ENCODE measurements around the gene SCGB1A1. TPM values are rescaled to one million over a fixed set of nuclear protein-coding genes. Genes with fewer than 3 reads are reported as not detected.

Gene SCGB1A1
- total RNA-seq, 1 donor from 2014 or later: 3.1 TPM

- DNase-seq (ENCODE audit: low spot score, unreplicated experiment): no peak
- TF ChIP-seq, protein P1, sequence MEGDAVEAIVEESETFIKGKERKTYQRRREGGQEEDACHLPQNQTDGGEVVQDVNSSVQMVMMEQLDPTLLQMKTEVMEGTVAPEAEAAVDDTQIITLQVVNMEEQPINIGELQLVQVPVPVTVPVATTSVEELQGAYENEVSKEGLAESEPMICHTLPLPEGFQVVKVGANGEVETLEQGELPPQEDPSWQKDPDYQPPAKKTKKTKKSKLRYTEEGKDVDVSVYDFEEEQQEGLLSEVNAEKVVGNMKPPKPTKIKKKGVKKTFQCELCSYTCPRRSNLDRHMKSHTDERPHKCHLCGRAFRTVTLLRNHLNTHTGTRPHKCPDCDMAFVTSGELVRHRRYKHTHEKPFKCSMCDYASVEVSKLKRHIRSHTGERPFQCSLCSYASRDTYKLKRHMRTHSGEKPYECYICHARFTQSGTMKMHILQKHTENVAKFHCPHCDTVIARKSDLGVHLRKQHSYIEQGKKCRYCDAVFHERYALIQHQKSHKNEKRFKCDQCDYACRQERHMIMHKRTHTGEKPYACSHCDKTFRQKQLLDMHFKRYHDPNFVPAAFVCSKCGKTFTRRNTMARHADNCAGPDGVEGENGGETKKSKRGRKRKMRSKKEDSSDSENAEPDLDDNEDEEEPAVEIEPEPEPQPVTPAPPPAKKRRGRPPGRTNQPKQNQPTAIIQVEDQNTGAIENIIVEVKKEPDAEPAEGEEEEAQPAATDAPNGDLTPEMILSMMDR (IDR thresholded peaks at IDR 0.05; ENCODE audit: unreplicated experiment): no peak
- H3K27ac Mint-ChIP-seq: no peak overlapping the region
- H3K27me3 Mint-ChIP-seq: no peaks in the 10 kb centered on the region
- H3K36me3 Mint-ChIP-seq (ENCODE audit: insufficient read depth): no peaks in the 10 kb centered on the region
- H3K4me1 Mint-ChIP-seq (ENCODE audit: low read depth): peaks cover 8% of the 10 kb centered on the region
- H3K4me3 Mint-ChIP-seq (ENCODE audit: low read depth): no peak overlapping the region
- no peaks in the 10 kb centered on the region for H3K9me3 Mint-ChIP-seq (ENCODE audit: low read depth)
Measured at GRCh38 chr11:62435846-62436660, 17.2 kb downstream of the SCGB1A1 start.

DNA sequence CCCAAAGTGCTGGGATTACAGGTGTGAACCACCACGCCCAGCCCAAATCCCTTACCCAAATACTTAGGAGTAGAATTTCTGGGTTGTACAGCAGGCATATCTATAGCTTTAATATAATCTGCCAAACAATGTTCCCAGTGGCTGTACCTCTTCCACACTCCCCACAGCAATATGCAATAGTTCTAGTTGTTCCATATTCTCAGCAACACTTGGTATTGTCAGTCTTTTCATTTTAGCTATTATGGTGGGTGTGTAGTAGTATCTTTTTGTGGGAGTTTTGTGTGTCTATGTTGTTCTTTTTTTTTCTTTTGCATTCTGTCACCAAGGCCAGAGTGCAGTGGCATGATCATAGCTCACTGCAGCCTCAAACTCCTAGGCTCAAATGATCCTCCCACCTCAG is 18.8 kb downstream of the SCGB1A1 start:
- TF ChIP-seq, protein P1 (IDR thresholded peaks at IDR 0.05; ENCODE audit: unreplicated experiment): no peak
- Mint-ChIP-seq H3K27ac (no peak overlapping the region), H3K27me3 (no peaks in the 10 kb centered on the region), H3K4me1 (ENCODE audit: low read depth) (peaks cover 6% of the 10 kb centered on the region), H3K4me3 (ENCODE audit: low read depth) (no peak overlapping the region), H3K9me3 (ENCODE audit: low read depth) (no peaks in the 10 kb centered on the region), H3K36me3 (ENCODE audit: insufficient read depth) (no peaks in the 10 kb centered on the region)
- no peak for DNase-seq (ENCODE audit: low spot score, unreplicated experiment)

- no peaks in the 10 kb centered on the region for H3K36me3 Mint-ChIP-seq (ENCODE audit: insufficient read depth)
- peaks cover 2% of the 10 kb centered on the region for H3K4me1 Mint-ChIP-seq (ENCODE audit: low read depth)
- H3K9me3 Mint-ChIP-seq (ENCODE audit: low read depth): no peaks in the 10 kb centered on the region
- no peaks in the 10 kb centered on the region for H3K27me3 Mint-ChIP-seq
- H3K27ac Mint-ChIP-seq: no peak overlapping the region
- H3K4me3 Mint-ChIP-seq (ENCODE audit: low read depth): no peak overlapping the region
- TF ChIP-seq, protein P1 (IDR thresholded peaks at IDR 0.05; ENCODE audit: unreplicated experiment): no peak
- no peak for DNase-seq (ENCODE audit: low spot score, unreplicated experiment)
Measured at GRCh38 chr11:62438641-62439040, 19.8 kb downstream of the SCGB1A1 start.

GRCh38 chr11:62439785-62440602 is 21.2 kb downstream of the SCGB1A1 start:
- no peaks in the 10 kb centered on the region for H3K36me3 Mint-ChIP-seq (ENCODE audit: insufficient read depth)
- peaks cover 5% of the 10 kb centered on the region for H3K4me1 Mint-ChIP-seq (ENCODE audit: low read depth)
- H3K27me3 Mint-ChIP-seq: no peaks in the 10 kb centered on the region
- TF ChIP-seq, protein P1 (IDR thresholded peaks at IDR 0.05; ENCODE audit: unreplicated experiment): no peak
- DNase-seq (ENCODE audit: low spot score, unreplicated experiment): no peak
- no peaks in the 10 kb centered on the region for H3K9me3 Mint-ChIP-seq (ENCODE audit: low read depth)
- H3K4me3 Mint-ChIP-seq (ENCODE audit: low read depth): no peak overlapping the region
- H3K27ac Mint-ChIP-seq: no peak overlapping the region

DNA sequence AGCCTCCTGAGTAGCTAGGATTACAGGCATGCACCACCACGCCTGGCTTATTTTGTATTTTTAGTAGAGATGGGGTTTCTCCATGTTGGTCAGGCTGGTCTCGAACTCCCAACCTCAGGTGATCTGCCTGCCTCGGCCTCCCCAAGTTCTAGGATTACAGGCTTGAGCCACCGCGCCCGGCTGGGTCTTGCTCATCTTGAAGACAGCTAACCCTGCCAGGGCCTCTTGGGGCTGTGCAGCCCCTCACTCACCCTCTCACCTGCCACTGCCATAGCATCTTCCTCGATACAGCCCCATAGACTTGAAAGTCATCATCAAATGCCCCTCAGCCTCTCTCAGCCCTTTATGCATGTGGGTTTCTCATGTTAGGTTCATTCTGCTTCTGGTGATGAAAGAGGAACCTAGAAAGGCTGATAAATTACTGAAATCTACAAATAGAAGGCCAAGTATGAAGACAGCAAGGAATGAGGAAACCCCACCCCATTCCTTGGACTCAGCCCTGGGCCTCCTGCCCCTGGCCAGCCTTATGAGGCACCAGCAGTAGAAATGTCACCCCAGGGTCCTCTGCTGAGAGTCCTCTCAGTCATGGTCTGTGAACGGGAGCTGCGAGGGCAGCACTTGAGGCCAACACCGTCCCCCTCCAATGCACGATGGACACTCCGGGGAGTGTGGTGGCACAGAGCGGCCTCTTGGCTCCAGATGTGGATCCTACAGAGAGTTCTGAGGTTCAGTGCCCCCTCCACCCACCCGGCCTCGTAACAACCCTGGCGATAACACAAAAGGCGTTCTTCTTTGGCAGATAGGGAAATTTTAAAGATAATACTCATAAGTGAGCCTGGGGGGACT is 24.8 kb downstream of the SCGB1A1 start:
- Mint-ChIP-seq H3K27me3 (peaks cover 14% of the 10 kb centered on the region), H3K36me3 (ENCODE audit: insufficient read depth) (no peaks in the 10 kb centered on the region), H3K4me1 (ENCODE audit: low read depth) (peaks cover 6% of the 10 kb centered on the region), H3K27ac (no peak overlapping the region), H3K9me3 (ENCODE audit: low read depth) (no peaks in the 10 kb centered on the region), H3K4me3 (ENCODE audit: low read depth) (no peak overlapping the region)
- TF ChIP-seq, protein P1 (IDR thresholded peaks at IDR 0.05; ENCODE audit: unreplicated experiment): no peak
- no peak for DNase-seq (ENCODE audit: low spot score, unreplicated experiment)
